Adipose tissue (tissue), 3 donors: Measurements from ENCODE around the gene NPHP1. TPM values are rescaled to one million over a fixed set of nuclear protein-coding genes. Genes with fewer than 3 reads are reported as not detected.
"Not testable (repeated sequence)": the region's sequence is repeated elsewhere in the genome, so short reads cannot be mapped to it uniquely, and the experiment has no call there.

Experiments
- H3K27ac ChIP-seq: one replicate; pipeline ENCODE4 v1.5.1; 2013; ENCODE audit warnings: low read depth, low read length
- WGBS, 3 donors: extraction: QIAGEN DNeasy Blood & Tissue Kit; methylation state at CpG; one replicate each; pipeline ENCODE4 v1.1.7; 2013; 5-methylcytosine and 5-hydroxymethylcytosine counted together
- polyA plus RNA-seq, 3 donors: library from polyadenylated mRNA; stranded (reverse); fragments of 200-250 nt; gene quantifications; one replicate each; pipeline ENCODE4 v1.2.3, GENCODE V29; 2013
- donor health status: healthy with polysubstance abuse.
- donor health status: Bipolar disorder and iron deficiency.
- donor health status: healthy.

The NPHP1 gene
- polyA plus RNA-seq, 3 donors, result 1.6 to 2.6 (median 1.9) TPM

- H3K27ac ChIP-seq, result no peak overlapping the region
- 80 to 89% (median 88%) methylated on average over 14 of the region's 14 CpGs for WGBS, 3 donors
Measured at GRCh38 chr2:110097506-110098220, 107.2 kb downstream of the NPHP1 start.

GRCh38 chr2:110095994-110096633 is 108.7 kb downstream of the NPHP1 start:
- H3K27ac ChIP-seq, result no peak overlapping the region
- 88 to 92% (median 91%) methylated on average over 8 of the region's 8 CpGs for WGBS, 3 donors

GRCh38 chr2:110094884-110095534 is 109.8 kb downstream of the NPHP1 start:
- 26 to 72% (median 53%) methylated on average over 4 to 5 of the region's 6 CpGs for WGBS, 3 donors
- not testable (repeated sequence) for H3K27ac ChIP-seq

- no CpG with 5 or more reads among the region's 6 CpGs for WGBS, 3 donors
- H3K27ac ChIP-seq, result not testable (repeated sequence)
Measured at GRCh38 chr2:110093924-110094323, 110.9 kb downstream of the NPHP1 start.

- 48 to 69% (median 50%) methylated on average over 2 of the region's 4 CpGs for WGBS, 3 donors
- not testable (repeated sequence) for H3K27ac ChIP-seq
Measured at GRCh38 chr2:110090164-110090563, 114.6 kb downstream of the NPHP1 start.

- no CpG with 5 or more reads among the region's 2 CpGs for WGBS, 3 donors
- H3K27ac ChIP-seq, result not testable (repeated sequence)
Measured at GRCh38 chr2:110083757-110084156, 121.1 kb downstream of the NPHP1 start.

GRCh38 chr2:110083162-110083561 is 121.7 kb downstream of the NPHP1 start:
- no CpG with 5 or more reads among the region's 8 CpGs for WGBS, 3 donors
- H3K27ac ChIP-seq, result not testable (repeated sequence)

GRCh38 chr2:110078104-110078503 is 126.7 kb downstream of the NPHP1 start:
- WGBS, 3 donors, result 80% methylated on average over 1 of the region's 4 CpGs; no CpG with 5 or more reads in 2 of the 3 donors

GRCh38 chr2:110075896-110076295 is 128.9 kb downstream of the NPHP1 start:
- H3K27ac ChIP-seq, result not testable (repeated sequence)
- 67 to 91% (median 85%) methylated on average over 2 of the region's 4 CpGs for WGBS, 3 donors

More at GRCh38 chr2:110078104-110078503, 126.7 kb downstream of the NPHP1 start:
- not testable (repeated sequence) for H3K27ac ChIP-seq

Other genes with a start within 250 kb of the NPHP1 start
- gene MALL, start 89.2 kb downstream of the NPHP1 start, polyA plus RNA-seq, result 10 to 100 TPM in 2 of 3 donors, 1 to 10 TPM in 1; 1.8 to 20.1 (median 10.8) TPM
- gene MTLN, start 7.5 kb upstream of the NPHP1 start, polyA plus RNA-seq, result 100 to 1,000 TPM in 2 of 3 donors, 10 to 100 TPM in 1; 68.9 to 200 (median 162) TPM